Karpas-422 (cell line): Measurements from ENCODE around the gene TMEM235. TPM values are rescaled to one million over a fixed set of nuclear protein-coding genes. Genes with fewer than 3 reads are reported as not detected.

Experiments
- DNase-seq: peaks from one replicate; pipeline ENCODE4 v3.0.0-alpha.2; 2015
- H2AFZ ChIP-seq: fragments of 200-600 bp; sonication (generic); 2 replicates; pipeline ENCODE4 v1.6.1; 2014; ENCODE audit warnings: antibody characterized with exemption, low read length, mixed read lengths
- H3K27ac ChIP-seq: fragments of 200-600 bp; sonication (generic); 2 replicates; pipeline ENCODE4 v1.5.1; 2014; ENCODE audit warnings: mild to moderate bottlenecking, low read length, moderate library complexity
- H3K27me3 ChIP-seq: fragments of 200-600 bp; sonication (generic); 2 replicates; pipeline ENCODE4 v1.6.1; 2014; ENCODE audit warnings: low read length, mixed read lengths
- H3K36me3 ChIP-seq: fragments of 200-600 bp; sonication (generic); 2 replicates; pipeline ENCODE4 v1.6.1; 2014; ENCODE audit warnings: low read length, mixed read lengths; ENCODE audit not compliant: insufficient read depth
- H3K4me1 ChIP-seq: fragments of 200-600 bp; sonication (generic); 2 replicates; pipeline ENCODE4 v1.6.1; 2014; ENCODE audit warnings: mild to moderate bottlenecking, low read length, mixed read lengths
- H3K4me2 ChIP-seq: fragments of 200-600 bp; sonication (generic); 2 replicates; pipeline ENCODE4 v1.6.1; 2014; ENCODE audit warnings: low read length, low read depth, mild to moderate bottlenecking; ENCODE audit not compliant: poor library complexity, severe bottlenecking
- H3K4me3 ChIP-seq: fragments of 200-600 bp; sonication (generic); 2 replicates; pipeline ENCODE4 v1.5.1; 2014; ENCODE audit warnings: mild to moderate bottlenecking, antibody characterized with exemption, low read length, mixed read lengths
- H3K79me2 ChIP-seq: fragments of 200-600 bp; sonication (generic); 2 replicates; pipeline ENCODE4 v1.6.1; 2014; ENCODE audit warnings: mild to moderate bottlenecking, low read length, mixed read lengths
- H3K9ac ChIP-seq: fragments of 200-600 bp; sonication (generic); 2 replicates; pipeline ENCODE4 v1.6.0; 2014; ENCODE audit warnings: low read length
- H3K9me2 ChIP-seq: fragments of 200-600 bp; sonication (generic), shearing (Covaris generic); replicated peaks from 2 replicates; pipeline ENCODE4 v1.6.0; 2014; ENCODE audit warnings: mild to moderate bottlenecking, low read length, moderate library complexity; ENCODE audit not compliant: insufficient read depth
- H3K9me3 ChIP-seq: fragments of 300-700, 200-600 bp; sonication (generic); 2 replicates; pipeline ENCODE4 v1.6.1; 2014; ENCODE audit warnings: low read length, mixed read lengths
- H4K20me1 ChIP-seq: fragments of 200-600 bp; sonication (generic); 2 replicates; pipeline ENCODE4 v1.6.1; 2014; ENCODE audit warnings: mild to moderate bottlenecking, antibody characterized with exemption, low read length, low read depth; ENCODE audit not compliant: insufficient read depth
- total RNA-seq: library from RNA; depleted of rRNA; stranded (reverse); fragments of >200 nt; shearing (Covaris generic); gene quantifications from 2 replicates; pipeline ENCODE4 v1.2.3, GENCODE V29; 2014; ENCODE audit warnings: low replicate concordance

The TMEM235 gene
- total RNA-seq, 1 experiment from 2014 or later, result not detected

GRCh38 chr17:78253946-78254672 lies 22.7 kb downstream of the TMEM235 start:
- Histone ChIP-seq H3K9ac (0 out of 2 replicates have a peak overlapping the region, but pooled peaks have one; percentile 18), H4K20me1 (no peaks in the 10 kb centered on the region; the same call in 1 of the 2 replicates), H3K4me2 (peak overlapping the region; percentile 64), H3K9me3 (no peaks in the 10 kb centered on the region), H3K4me3 (peak overlapping the region; percentile 63), H3K79me2 (no peaks in the 10 kb centered on the region), H3K36me3 (no peaks in the 10 kb centered on the region), H3K27ac (no peak overlapping the region), H3K9me2 (no peaks in the 10 kb centered on the region), H3K27me3 (no peaks in the 10 kb centered on the region), H3K4me1 (peaks cover 28% of the 10 kb centered on the region), H2AFZ (no peak overlapping the region)
- peak; percentile 85 for DNase-seq

DNA sequence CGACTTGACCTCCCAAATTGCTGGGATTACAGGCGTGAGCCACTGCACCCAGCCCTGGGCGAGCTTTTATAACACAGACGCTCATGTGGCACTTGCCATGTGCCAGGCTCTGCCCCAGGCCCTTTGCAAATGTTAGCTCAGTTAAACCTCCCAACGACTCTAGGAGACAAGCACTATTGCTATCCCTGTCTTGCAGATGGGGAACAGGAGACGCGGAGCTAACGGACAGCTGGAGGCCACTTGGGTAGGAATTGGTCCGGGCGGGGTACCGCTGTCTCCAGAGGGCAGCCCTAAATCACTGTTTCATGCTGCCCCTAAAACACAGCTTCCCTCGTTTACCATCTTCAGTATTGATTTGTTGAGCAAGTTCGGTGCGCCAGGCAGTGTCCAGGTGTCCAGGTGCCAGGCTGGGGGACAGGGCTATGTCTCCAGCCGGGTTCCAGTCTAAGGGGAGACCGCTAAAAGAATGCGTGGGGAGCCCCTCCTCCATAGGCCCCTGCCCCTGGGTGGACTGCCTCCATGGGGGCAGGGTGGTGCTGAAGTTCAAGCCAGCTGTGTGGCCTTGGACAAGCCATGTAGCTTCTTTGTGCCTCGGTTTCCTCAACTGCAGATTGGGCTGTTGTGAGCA lies 23.7 kb downstream of the TMEM235 start:
- Histone ChIP-seq H3K27ac (no peak overlapping the region), H3K4me2 (no peak overlapping the region)
- DNase-seq, result no peak

GRCh38 chr17:78255953-78256706 lies 24.7 kb downstream of the TMEM235 start:
- H3K4me1 ChIP-seq, result peaks cover 22% of the 10 kb centered on the region
- H3K27ac ChIP-seq, result no peak overlapping the region

More for the DNA sequence above, 23.7 kb downstream of the TMEM235 start:
- Histone ChIP-seq H3K9me3 (no peaks in the 10 kb centered on the region), H3K79me2 (no peaks in the 10 kb centered on the region), H3K4me3 (no peak overlapping the region), H2AFZ (no peak overlapping the region), H3K27me3 (no peaks in the 10 kb centered on the region), H3K9me2 (no peaks in the 10 kb centered on the region), H3K9ac (no peak overlapping the region), H3K36me3 (no peaks in the 10 kb centered on the region), H3K4me1 (peaks cover 28% of the 10 kb centered on the region), H4K20me1 (no peaks in the 10 kb centered on the region; the same call in 1 of the 2 replicates)

DNA sequence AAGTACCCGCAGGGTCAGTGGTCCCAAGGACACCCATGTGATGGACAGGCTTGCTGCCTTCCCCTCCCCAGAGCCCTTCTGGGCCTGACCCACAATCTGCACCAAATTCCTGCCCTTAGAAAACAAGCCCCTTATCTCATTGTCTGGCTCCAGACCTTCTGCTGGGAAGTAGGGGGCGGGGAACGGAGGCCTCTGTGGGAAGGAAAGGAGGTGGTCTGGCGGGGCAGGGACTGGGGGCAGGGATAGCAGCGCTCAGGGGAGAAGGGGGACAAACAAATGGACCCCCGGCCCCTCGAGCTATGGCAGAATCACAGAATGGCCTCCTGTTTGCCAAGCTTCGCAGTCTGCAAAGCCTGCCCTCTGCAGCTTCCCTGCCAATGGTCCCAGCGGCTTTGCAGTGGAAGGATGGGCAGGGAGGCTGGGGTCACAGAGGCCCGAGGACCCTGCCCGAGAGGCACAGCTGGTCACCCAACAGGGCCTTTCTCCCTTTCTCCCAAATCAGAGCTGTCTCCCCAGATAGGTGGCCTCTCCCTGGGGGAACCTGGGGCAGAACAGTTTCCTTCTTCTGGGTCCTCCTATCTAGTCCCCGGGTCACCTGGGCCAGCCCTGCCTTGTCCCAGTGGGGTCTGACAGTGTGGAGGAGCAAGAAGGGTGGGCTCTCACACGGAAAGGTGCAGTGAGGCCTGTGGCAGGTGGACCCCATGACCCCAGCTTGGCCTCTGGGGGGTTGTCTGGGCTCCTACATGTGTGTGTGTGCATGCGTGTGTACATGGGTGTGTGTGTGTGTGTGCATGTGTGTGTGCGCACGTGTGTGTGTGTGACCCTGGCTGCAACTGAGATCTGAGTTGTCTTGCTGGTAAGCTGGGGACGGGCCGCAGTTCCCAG lies 25.5 kb downstream of the TMEM235 start:
- Histone ChIP-seq H2AFZ (no peak overlapping the region), H3K27ac (no peak overlapping the region), H3K4me2 (no peak overlapping the region), H3K79me2 (no peaks in the 10 kb centered on the region), H3K4me3 (no peak overlapping the region), H3K36me3 (no peaks in the 10 kb centered on the region), H3K27me3 (no peaks in the 10 kb centered on the region), H3K9me2 (no peaks in the 10 kb centered on the region), H3K9ac (no peak overlapping the region), H3K4me1 (peaks cover 14% of the 10 kb centered on the region), H4K20me1 (no peaks in the 10 kb centered on the region; the same call in 1 of the 2 replicates), H3K9me3 (no peaks in the 10 kb centered on the region)
- no peak for DNase-seq

More at GRCh38 chr17:78255953-78256706, 24.7 kb downstream of the TMEM235 start:
- H4K20me1 ChIP-seq, result no peaks in the 10 kb centered on the region; the same call in 1 of the 2 replicates
- no peaks in the 10 kb centered on the region for H3K9me2 ChIP-seq
- H2AFZ ChIP-seq, result no peak overlapping the region
- H3K4me3 ChIP-seq, result no peak overlapping the region
- H3K9ac ChIP-seq, result no peak overlapping the region
- H3K9me3 ChIP-seq, result no peaks in the 10 kb centered on the region
- H3K36me3 ChIP-seq, result no peaks in the 10 kb centered on the region
- DNase-seq, result no peak
- no peaks in the 10 kb centered on the region for H3K79me2 ChIP-seq
- H3K4me2 ChIP-seq, result no peak overlapping the region
- H3K27me3 ChIP-seq, result no peaks in the 10 kb centered on the region

DNA sequence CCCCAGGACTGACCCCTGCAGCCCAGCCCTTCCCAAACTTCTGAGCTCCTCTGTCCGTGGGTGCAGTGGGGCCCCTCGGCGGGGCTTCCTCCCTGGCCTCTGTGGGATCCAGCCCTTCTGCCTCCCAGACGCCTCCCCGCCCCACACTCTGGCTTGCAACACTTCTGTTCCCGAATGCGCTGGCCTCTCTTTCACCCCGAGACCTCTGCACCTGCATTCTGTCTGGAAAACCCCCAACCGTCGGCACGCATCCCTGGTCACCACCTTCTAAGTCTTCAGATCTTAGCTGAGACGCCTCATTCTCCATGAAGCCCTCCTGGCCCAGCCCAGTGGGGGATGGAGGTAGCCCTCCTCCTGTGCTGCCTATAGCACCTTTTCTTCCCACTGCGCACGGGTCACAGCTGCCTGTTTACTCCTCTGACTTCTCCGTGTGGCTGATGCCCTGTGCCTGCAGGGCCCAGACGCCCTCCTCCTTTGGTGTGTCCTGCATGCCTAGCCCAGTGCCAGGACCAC lies 26.4 kb downstream of the TMEM235 start:
- H4K20me1 ChIP-seq, result no peaks in the 10 kb centered on the region; the same call in 1 of the 2 replicates
- no peaks in the 10 kb centered on the region for H3K27me3 ChIP-seq
- no peak overlapping the region for H2AFZ ChIP-seq
- H3K9me2 ChIP-seq, result no peaks in the 10 kb centered on the region
- no peaks in the 10 kb centered on the region for H3K9me3 ChIP-seq
- no peak for DNase-seq
- H3K9ac ChIP-seq, result no peak overlapping the region
- no peak overlapping the region for H3K4me3 ChIP-seq
- H3K36me3 ChIP-seq, result no peaks in the 10 kb centered on the region
- no peak overlapping the region for H3K4me2 ChIP-seq
- H3K79me2 ChIP-seq, result no peaks in the 10 kb centered on the region
- H3K27ac ChIP-seq, result no peak overlapping the region
- peaks cover 5% of the 10 kb centered on the region for H3K4me1 ChIP-seq

GRCh38 chr17:78258323-78259191 lies 27.1 kb downstream of the TMEM235 start:
- no peaks in the 10 kb centered on the region for H3K27me3 ChIP-seq
- no peak for DNase-seq
- no peaks in the 10 kb centered on the region for H3K9me3 ChIP-seq
- no peak overlapping the region for H2AFZ ChIP-seq
- no peak overlapping the region for H3K27ac ChIP-seq
- no peaks in the 10 kb centered on the region for H3K9me2 ChIP-seq
- no peaks in the 10 kb centered on the region for H3K36me3 ChIP-seq
- no peak overlapping the region for H3K4me3 ChIP-seq
- no peaks in the 10 kb centered on the region for H3K79me2 ChIP-seq
- H3K4me1 ChIP-seq, result 0 out of 2 replicates have a peak, but pooled peaks cover 3% of the 10 kb centered on the region
- no peaks in the 10 kb centered on the region; the same call in 1 of the 2 replicates for H4K20me1 ChIP-seq
- H3K4me2 ChIP-seq, result no peak overlapping the region
- no peak overlapping the region for H3K9ac ChIP-seq

- Histone ChIP-seq H4K20me1 (no peaks in the 10 kb centered on the region; the same call in 1 of the 2 replicates), H3K27ac (no peak overlapping the region), H3K9me3 (no peaks in the 10 kb centered on the region), H3K79me2 (no peaks in the 10 kb centered on the region), H3K9me2 (no peaks in the 10 kb centered on the region), H3K36me3 (no peaks in the 10 kb centered on the region), H2AFZ (no peak overlapping the region), H3K4me3 (no peak overlapping the region), H3K4me1 (no peaks in the 10 kb centered on the region), H3K9ac (no peak overlapping the region), H3K4me2 (no peak overlapping the region), H3K27me3 (no peaks in the 10 kb centered on the region)
- no peak for DNase-seq
Observed at GRCh38 chr17:78259192-78259554, 27.7 kb downstream of the TMEM235 start.
